Body of pancreas (tissue), 4 donors: Measurements from ENCODE around the gene C1orf87.

ENCODE experiments used
- CTCF ChIP-seq, 7 experiments: fragments of 450-650 bp in 4 of 7; fragments of 200-600 bp in 3 of 7; sonication (generic) in 3 of 7; IDR thresholded peaks; one replicate each; pipeline ENCODE4 v1.5.1; 2016 to 2019; ENCODE audit warnings: antibody characterized with exemption in 7 of 7
- POLR2A ChIP-seq, 3 donors: fragments of 450-650 bp; IDR thresholded peaks; one replicate each; pipeline ENCODE4 v1.6.1; 2016; ENCODE audit warnings: antibody characterized with exemption in 3 of 3, mild to moderate bottlenecking in 2 of 3

- TF ChIP-seq CTCF (IDR thresholded peaks at IDR 0.05) (no peak), POLR2A (IDR thresholded peaks at IDR 0.05) (no peak)
Measured at GRCh38 chr1:60090655-60091054, 17.1 kb upstream of the C1orf87 start.
